Gastroesophageal sphincter (tissue), 3 donors: Measurements from ENCODE around the gene PBX1.

Experiments used
- CTCF ChIP-seq, 4 experiments: fragments of 200-600 bp in 2 of 4; fragments of 450-650 bp in 2 of 4; sonication (generic) in 1 of 4; IDR thresholded peaks; one replicate each; pipeline ENCODE4 v1.5.1; 2017 to 2019; ENCODE audit warnings: antibody characterized with exemption in 4 of 4, mild to moderate bottlenecking in 2 of 4, moderate library complexity in 2 of 4
- EP300 ChIP-seq: sonication (generic); formaldehyde crosslinking; IDR thresholded peaks from one replicate; pipeline ENCODE4 v1.6.1; 2017; ENCODE audit warnings: antibody characterized with exemption, mild to moderate bottlenecking
- POLR2A ChIP-seq, 2 donors: fragments of 450-650 bp; IDR thresholded peaks; one replicate each; pipeline ENCODE4 v1.6.1; 2017; ENCODE audit warnings: antibody characterized with exemption in 2 of 2, mild to moderate bottlenecking in 2 of 2, moderate library complexity in 1 of 2
- POLR2AphosphoS5 ChIP-seq: sonication (generic); formaldehyde crosslinking; IDR thresholded peaks from one replicate; pipeline ENCODE4 v1.6.1; 2017; ENCODE audit warnings: antibody characterized with exemption

GRCh38 chr1:164805399-164805798, 246.4 kb downstream of the PBX1 start:
- no peak for TF ChIP-seq POLR2A (IDR thresholded peaks at IDR 0.05)
- no peak for TF ChIP-seq CTCF (IDR thresholded peaks at IDR 0.05)
- no peak for TF ChIP-seq EP300
- TF ChIP-seq POLR2AphosphoS5: no peak
